HEK293 (cell line): ENCODE results near the gene METTL23.

Experiments
- CTCF ChIP-seq: fragments of 450-650 bp; formaldehyde crosslinking; IDR thresholded peaks from 2 replicates; pipeline ENCODE4 v1.5.1; 2016; ENCODE audit warnings: missing biosample characterization, missing genetic modification characterization
- GLI4 ChIP-seq: fragments of 450-650 bp; formaldehyde crosslinking; IDR thresholded peaks from 2 replicates; pipeline ENCODE4 v1.5.1; 2016; ENCODE audit warnings: missing biosample characterization, missing genetic modification characterization
- MZF1 ChIP-seq: fragments of 450-650 bp; formaldehyde crosslinking; IDR thresholded peaks from 2 replicates; pipeline ENCODE4 v1.5.1; 2017; ENCODE audit warnings: missing biosample characterization, missing genetic modification characterization, borderline replicate concordance
- ZNF585B ChIP-seq: fragments of 450-650 bp; formaldehyde crosslinking; IDR thresholded peaks from 2 replicates; pipeline ENCODE4 v1.5.1; 2016; ENCODE audit warnings: missing biosample characterization, missing genetic modification characterization
- ZNF654 ChIP-seq: fragments of 450-650 bp; formaldehyde crosslinking; IDR thresholded peaks from 2 replicates; pipeline ENCODE4 v1.5.1; 2016; ENCODE audit warnings: low read depth, missing biosample characterization, missing genetic modification characterization

DNA sequence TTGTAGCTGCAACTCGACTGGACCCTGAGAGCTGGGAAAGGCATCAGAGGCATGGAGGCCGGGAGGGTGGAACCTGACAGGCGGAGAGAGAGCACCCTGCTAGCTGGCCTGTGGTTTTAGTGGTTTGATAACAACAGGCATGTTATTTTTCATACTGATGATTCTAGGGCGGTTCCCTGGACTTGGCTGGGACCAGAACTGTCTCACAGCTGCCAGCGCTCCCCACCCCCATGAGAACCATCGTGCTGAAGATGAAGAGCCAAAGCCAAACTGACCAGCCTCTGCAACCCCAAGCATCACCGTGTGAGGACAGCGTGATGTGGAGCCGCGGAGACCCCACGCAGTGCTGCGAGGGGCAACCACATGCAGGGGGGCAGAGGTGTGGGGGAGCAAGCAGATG lies 44.3 kb upstream of the METTL23 start:
- no peak for TF ChIP-seq CTCF
- TF ChIP-seq ZNF654 (tag by site-specific recombination) = no peak
- no peak for TF ChIP-seq MZF1
- no peak for TF ChIP-seq GLI4
- no peak for TF ChIP-seq ZNF585B (tag by site-specific recombination)
